DND-41 (cell line): ENCODE results near the gene DCBLD2.

ENCODE experiments used
- CTCF ChIP-seq: IDR thresholded peaks from 2 replicates; pipeline ENCODE4 v1.5.1; 2012; ENCODE audit warnings: borderline replicate concordance, low read length, moderate library complexity, mild to moderate bottlenecking; ENCODE audit not compliant: poor library complexity, severe bottlenecking; ENCODE audit errors: extremely low read depth
- EZH2 ChIP-seq: IDR thresholded peaks from 3 replicates; pipeline ENCODE4 v1.6.1; 2012; ENCODE audit warnings: borderline replicate concordance, low read depth, mild to moderate bottlenecking, moderate library complexity, low read length, inconsistent platforms; ENCODE audit not compliant: severe bottlenecking

GRCh38 chr3:98903099-98903498 is 1.6 kb upstream of the DCBLD2 start:
- TF ChIP-seq CTCF (no peak), EZH2 (no peak)
